Measurements from ENCODE around the gene PHACTR2.
"Not testable (repeated sequence)": the region's sequence is repeated elsewhere in the genome, so short reads cannot be mapped to it uniquely, and the experiment has no call there.

The PHACTR2 gene

DNA sequence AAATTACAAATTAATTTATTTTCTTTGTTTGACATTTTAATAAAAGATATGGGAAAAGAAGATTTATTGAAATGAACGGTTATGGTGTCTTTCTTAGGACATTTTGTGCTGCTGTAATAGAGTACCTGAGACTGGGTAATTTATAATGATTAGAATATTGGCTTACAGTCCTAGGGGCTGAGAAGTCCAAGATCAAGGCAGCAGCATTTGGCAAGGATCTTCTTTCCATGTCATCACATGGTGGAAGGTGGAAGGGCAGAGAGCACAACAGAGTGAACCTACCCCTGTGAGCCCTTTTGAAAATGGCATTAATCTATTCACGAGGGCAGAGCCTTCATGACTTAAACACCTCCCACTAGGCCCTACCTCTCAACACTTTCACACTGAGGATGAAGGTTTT lies 89.7 kb downstream of the PHACTR2 start:
- DNase-seq (ENCODE audit: low read depth) = no peak

DNA sequence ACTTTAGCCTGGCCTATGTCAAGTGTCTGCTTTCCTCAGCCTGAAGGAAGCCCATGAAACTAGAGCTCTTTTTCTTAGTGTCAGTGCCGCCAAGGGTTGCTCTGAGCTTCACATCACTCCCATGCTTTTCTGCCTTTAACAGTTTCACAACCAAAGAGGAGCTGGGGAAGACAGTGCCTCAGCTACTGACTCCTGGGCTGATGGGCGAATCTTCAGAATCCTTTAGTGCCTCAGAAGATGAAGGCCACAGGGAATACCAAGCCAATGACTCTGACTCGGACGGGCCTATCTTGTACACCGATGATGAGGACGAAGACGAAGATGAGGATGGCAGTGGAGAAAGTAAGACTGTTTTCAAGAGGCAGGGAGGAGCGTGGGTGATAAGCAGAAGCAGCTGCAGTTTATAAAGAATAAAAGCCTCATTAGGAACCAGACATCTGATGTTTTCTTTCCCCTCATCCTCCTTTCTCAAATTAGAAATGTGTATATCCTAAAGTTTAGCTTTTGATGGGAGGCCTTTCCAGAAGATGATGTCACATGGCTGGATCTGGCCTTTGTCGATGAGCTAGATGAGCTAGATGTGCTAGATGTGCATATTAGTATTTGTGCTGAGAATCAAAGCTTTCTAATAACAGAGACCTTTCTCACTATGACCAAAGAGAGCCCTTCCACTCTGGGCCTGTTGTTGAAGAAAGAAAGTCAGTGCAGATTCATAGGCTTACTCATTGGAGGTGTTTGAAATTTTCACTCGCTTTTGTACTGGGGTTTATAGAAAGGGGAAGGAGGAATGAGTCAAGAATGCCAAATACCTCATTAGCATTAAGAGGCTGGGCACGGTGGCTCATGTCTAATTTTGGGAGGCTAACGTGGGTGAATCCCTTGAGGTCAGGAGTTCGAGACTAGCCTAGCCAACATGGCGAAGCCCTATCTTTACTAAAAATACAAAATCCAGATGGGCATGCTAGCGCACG lies 94.6 kb downstream of the PHACTR2 start:
- DNase-seq (ENCODE audit: low read depth) = no peak

DNA sequence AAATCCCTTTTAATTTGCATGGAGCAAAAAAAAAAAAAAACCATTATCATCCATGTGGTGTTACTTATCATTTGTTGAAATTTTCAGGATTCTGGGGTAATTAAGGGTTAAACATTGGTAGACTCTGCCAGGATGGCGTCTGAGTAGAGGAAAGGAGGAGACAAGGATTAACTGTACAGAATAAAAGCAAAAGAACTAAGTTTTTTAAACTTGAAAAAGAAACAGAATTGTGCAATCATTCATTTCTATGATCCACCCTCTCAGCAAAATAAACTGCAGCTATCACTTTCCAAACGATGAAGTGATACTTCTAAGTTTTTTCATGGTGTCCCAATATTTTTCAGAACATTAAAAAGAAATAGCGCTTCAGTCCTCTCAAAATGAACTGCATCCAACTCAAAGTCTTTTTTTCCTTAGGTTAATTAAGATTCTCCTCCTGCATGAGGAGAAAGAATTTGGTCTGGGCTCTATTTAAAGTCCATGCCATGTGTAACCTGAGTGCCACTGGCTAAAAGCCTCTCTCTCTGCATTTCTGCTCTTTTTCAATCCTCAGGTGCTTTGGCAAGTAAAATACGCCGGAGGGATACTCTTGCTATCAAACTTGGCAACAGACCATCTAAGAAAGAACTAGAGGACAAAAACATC lies 95.9 kb downstream of the PHACTR2 start:
- no peak for DNase-seq (ENCODE audit: low read depth)

DNA sequence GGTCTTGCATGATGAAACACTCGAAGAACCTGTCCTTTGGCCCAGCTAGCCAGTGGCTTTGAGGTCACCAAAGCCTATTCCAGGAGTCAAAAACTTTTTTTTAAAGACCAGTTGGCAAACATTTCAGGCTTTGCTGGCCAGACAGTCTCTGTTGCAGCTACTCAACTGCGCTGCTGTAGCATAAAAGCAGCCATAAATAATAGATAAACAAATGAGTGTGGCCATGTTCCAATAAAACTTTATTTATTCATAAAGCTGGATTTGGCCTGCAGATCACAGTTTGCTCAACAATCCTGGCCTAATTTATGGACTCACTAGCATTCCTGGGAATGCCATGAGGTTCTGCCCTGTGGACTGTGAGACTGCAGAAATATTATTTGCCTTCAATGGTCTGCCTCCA lies 96.6 kb downstream of the PHACTR2 start:
- DNase-seq (ENCODE audit: low read depth) = no peak

DNA sequence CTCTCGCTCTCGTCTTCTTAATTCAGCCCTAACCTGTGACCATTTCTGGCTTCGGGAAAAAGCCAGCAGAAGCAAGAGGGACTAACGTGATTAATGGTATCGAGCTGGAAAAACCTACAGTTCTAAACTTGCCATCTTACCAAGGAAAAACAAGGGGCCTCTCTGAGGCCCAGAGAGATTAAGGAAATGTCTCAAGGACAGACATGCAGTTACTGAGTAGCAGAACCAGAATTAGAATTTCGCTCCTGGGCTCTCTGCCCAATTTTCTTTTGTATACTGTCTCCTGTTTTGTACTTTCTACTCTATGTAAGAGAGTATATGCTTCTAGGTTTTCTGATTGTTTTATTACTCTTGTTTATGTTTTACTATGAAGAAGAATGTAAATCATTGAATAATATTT lies 97.6 kb downstream of the PHACTR2 start:
- no peak for DNase-seq (ENCODE audit: low read depth)

DNA sequence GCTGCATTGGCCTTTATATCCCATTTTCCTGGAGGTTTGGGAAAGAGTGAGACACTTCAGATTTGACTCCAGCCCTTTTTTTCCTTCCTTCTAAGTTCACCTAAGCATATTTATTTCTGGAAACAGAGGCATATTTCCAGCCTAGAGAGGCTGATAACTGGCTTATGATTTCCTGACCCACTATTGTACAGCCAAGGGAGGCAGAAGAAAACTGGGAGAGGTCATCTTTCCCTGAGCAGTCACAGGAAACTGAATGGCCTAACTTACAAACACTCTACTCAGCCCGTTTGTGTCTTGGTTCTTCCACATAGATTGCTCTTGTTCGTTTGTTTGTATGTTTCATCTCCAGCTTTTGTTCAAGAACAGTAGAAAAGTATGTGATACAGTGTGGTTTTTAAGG lies 101.2 kb downstream of the PHACTR2 start:
- DNase-seq (ENCODE audit: low read depth) = no peak

DNA sequence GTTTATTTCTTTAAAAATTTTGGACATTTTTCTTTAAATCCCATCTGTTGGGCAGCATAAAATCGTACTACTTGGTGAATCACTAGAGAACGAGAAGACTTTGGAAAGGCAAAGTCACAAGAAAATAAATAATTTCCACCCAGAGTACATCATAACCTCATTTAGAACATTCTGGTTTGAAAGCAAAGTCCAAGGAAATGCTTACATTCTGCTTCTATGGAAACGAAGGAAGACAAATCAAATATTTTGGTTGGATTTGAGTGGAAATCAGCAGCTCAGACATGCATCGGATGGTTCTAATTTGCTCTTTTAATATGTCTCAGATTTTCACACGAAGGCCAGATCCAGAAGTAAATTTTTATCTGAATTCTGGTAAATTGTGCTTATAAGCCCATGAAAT lies 104.7 kb downstream of the PHACTR2 start:
- DNase-seq (ENCODE audit: low read depth) = no peak

DNA sequence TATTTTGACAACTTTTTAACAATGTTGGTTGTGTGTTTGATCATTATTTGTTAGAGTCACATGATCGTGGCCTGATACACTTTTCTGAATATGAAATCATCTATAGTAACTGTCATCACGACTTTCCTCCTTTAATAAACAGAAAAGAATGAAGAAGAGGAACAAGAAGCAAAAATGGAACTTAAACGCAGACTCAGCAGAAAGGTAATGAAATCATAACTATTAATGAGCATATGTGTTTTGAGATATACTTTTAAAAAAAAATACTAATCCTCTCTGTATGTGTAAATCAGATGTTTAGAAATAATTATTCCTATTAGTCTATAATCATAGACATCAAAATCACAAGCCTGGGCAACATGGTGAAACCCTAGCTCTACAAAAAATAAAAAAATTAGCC lies 105.3 kb downstream of the PHACTR2 start:
- no peak for DNase-seq (ENCODE audit: low read depth)

DNA sequence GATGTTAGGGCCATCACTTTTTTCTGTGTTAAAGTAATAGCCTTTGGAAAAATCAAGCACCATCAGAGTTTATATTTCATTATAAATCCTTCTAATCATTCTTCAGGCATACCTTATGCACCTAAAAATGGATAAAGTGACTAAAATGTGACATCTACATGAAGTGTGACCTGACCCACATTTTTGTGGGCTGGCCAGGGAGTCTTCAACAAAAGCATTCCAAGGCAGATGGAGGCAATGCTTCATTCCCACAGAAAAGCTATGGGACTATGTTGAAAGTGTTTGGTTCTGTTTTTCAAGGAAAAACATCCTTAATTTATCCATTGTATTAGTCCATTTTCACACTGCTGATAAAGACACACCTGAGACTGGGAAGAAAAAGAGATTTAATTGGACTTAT lies 106.6 kb downstream of the PHACTR2 start:
- no peak for DNase-seq (ENCODE audit: low read depth)

DNA sequence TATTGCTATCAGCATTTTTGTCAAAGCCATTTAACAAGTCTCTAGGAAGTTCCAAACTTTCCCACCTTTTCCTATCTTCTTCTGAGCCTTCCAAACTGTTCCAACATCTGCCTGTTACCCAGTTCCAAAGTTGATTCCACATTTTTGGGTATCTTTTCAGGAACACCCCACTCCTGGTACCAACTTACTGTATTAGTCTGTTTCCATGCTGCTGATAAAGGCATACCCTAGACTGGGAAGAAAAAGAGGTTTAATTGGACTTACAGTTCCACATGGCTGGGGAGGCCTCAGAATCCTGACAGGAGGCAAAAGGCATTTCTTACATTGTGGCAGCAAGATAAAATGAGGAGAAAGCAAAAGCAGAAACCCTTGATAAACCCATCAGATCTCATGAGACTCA lies 108.6 kb downstream of the PHACTR2 start:
- DNase-seq (ENCODE audit: low read depth) = not testable (repeated sequence)

DNA sequence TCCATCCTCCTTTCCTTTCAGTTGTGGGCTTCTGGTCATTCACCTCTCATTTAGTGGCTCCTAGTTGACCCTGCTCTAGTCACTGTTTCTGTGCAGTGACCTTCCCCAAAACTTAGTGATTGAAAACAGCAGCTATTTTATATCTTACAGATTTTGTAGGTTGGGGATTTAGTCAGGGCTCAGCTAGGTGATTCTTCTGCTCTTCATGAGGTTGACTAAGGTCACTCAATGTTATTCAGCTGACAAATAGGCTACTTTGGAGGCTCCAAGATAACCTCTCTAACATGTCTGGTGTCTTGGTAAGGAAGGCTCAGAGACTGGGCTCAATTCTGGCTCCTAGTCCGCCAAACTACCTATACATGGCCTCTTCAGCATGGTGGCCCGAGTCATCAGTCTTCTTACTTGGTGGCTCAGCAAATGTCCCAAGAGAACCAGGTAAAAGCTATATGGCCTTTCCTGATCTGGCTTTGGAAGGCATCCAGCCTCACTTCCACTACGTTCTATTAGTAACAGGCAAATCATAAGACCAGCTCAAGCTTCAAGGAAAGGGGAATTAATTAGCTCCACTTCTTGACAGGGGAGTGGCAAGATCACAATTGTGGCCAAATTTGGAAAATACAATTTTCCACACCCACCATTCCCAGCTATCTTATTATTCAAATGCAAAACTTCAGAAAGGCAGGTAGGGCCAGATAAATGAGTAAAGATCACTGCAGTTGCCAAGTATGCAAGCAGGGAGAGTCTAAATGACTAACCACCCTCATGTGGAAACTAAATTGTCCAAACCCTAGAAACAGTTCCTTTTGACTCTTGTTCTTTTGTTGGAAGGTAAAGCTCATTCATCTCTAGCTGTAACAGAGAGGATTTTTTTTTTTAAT lies 114.9 kb downstream of the PHACTR2 start:
- no peak for DNase-seq (ENCODE audit: low read depth)

DNA sequence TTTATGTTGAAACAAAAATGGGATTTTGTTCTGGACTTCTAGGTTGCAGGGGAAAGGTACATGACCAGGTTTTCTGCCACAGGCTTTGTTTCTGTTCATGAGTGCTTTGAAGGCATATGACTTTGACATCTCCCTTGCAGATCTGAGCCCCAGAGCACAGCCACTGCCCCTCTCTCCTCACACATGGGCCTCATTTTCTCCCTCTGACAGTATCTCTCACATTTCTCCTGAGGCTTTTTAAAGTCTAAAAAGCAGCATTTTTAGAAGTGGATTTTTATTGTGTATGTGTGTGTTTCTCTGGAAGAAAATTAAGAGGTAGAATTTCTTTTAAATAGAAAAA lies 115.5 kb downstream of the PHACTR2 start:
- no peak for DNase-seq (ENCODE audit: low read depth)

DNA sequence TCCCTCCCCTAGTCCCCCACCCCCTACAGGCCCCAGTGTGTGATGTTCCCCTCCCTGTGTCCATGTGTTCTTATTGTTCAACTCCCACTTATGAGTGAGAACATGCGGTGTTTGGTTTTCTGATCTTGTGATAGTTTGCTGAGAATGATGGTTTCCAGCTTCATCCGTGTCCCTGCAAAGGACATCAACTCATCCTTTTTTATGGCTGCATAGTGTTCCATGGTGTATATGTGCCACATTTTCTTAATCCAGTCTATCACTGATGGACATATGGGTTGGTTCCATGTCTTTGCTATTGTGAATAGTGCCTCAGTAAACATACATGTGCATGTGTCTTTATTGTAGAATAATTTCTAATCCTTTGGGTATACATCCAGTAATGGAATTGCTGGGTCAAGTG lies 118.8 kb downstream of the PHACTR2 start:
- not testable (repeated sequence) for DNase-seq (ENCODE audit: low read depth)

DNA sequence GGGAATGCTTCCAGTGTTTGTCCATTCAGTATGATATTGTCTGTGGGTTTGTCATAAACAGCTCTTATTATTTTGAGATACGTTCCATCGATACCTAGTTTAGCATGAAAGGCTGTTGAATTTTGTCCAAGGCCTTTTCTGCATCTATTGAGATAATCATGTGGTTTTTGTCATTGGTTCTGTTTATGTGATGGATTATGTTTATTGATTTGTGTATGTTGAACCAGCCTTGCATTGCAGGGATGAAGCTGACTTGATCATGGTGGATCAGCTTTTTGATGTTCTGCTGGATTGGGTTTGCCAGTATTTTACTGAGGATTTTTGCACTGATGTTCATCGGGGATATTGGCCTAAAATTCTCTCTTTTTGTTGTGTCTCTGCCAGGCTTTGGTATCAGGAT lies 120.7 kb downstream of the PHACTR2 start:
- DNase-seq (ENCODE audit: low read depth) = not testable (repeated sequence)

DNA sequence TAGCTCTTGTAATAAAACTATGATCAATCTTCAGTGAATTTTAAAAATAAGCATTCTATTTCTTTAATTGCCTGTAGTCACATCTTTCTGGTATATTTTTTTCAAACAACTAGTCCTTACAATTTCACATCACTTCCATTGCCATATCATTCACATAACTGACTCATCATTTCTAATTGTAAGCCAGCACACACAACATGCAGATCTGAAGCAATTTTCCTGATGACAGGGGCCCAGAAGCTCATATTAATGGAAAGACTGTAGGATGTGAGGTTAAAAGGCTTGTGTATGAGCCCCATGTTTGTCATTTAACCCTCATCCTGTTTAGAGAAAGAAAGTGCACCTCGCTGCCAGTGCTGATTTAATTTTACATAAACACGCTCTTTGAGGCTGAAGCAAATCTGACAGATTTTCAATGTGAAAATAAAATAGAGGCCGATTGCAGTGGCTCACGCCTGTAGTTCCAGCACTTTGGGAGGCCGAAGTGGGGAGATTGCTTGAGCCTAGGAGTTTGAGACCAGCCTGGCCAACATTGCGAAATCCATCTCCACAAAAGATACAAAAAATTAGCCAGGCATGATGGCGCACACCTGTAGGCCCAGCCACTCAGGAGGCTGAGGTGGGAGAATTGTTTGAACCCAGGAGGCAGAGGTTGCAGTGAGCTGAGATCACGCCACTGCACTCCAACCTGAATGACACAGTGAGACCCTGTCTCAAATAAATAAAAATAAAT lies 125.2 kb downstream of the PHACTR2 start:
- no peak for DNase-seq (ENCODE audit: low read depth)

DNA sequence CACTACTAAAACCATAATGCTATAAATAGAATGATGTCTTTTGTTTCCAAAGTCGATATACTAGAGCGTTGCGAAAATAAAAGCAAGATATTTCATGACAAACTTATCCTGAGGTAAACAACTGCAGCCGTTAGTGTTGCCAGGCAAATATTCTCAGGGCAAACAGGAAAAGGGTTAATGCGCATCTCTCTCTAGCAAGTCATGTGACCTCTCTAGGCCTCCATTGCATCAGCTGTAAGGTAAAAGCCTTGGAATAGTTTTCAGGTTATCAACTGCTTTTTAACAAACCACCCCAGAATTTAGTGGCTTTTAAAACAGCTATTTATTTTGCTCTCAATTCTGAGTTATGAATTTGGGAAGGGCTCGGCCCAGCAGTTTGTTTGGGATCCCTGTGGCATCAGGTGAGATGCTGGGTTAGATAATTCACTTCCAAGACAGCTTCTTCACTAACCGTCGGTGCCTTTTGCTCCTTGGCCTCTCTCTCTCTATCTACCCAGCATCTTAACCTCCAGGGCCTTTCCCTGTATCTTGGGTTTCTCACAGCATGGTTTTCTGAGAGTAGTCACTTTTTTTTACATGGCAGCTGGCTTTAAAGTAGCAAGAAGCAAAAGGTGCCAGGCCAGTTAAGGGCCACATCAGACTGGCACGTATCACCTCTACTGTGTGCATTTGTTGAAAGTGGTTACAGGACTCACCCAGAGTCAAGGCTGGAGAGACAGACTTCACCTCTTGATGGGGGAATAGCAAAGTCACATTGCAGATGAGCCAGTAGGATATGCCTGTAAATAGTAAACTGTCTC lies 126.2 kb downstream of the PHACTR2 start:
- DNase-seq (ENCODE audit: low read depth) = no peak

DNA sequence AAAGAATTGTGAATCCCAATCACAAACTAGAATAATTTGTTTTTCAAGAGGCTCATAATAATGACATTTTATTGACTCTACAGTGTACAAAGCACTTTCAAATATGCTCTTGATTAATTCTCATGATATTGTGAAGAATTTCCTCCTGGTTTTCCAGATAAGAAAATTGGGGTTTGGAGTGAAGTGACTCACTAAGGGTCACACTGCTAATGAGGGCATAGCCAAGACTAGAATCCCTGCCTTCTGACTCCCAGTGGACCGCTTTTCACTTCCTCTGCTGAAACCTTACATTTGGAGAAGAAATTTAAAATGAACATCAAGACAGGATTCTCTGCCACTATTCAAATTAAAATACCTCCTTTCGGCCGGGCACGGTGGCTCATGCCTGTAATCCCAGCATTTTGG lies 127.1 kb downstream of the PHACTR2 start:
- DNase-seq (ENCODE audit: low read depth) = no peak

DNA sequence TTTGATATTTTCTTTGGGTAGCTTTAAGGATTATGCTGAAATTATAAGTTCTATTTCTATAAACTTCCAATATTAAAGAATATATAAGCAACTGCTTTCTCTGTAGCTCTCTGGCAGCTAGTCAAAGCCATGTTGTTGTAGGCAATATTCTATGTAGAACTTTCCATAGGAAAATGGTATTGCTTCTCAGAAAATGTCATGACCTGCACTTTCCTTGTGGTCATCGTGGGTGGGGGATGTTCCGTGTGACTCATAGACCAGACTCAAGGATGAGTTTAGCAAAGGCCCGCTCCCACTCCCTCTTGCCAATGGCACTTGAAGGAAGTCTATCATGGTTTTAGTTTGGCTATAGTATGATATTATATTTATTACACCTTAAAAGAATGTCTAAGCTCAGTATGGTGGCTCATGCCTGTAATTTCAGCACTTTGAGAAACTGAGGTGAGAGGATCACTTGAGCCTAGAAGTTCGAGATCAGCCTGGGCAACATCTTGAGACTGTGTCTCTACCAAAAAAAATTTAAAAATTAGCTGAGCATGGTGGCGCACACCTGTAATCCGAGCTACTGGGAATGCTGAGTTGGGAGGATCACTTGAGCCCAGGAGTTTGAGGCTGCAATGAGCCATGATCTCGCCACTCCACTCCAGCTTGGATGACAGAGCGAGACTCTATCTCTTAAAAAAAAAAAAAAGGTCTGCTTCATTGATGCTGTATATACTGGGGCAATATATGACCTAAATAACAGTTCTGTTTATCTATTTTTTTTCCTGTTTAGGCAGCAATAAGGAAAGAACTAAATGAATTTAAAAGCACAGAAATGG lies 128.7 kb downstream of the PHACTR2 start:
- DNase-seq (ENCODE audit: low read depth) = no peak

DNA sequence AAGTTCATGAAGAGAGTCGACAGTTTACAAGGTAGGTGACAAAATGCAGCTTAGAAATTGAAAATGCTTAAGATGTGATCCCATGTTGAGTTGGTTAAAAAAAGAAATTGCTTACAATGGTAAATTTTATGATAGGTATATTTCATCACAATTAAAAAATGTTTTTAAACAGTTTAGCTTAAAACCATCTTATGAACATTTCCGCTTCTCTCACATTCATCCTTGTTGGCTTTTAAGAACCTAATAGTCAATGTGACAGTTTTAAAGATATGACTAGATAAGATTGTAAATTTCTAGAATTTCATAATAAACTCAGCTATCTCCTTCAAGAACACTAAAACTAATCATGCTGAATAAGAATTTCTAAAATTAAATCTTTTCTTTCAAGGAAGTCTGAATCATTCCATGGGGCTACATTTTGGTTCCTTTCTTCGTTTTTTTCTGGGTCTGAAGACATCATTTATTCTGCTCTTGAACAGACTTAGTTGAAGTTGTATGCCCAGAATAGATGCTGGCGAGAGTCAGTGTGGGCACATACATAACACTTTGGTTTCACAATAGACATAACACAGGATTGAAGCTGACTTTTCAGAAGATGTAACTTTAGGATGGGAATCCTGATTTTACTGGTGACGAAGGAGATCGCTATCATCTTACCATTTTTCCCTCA lies 129.5 kb downstream of the PHACTR2 start:
- DNase-seq (ENCODE audit: low read depth) = no peak

DNA sequence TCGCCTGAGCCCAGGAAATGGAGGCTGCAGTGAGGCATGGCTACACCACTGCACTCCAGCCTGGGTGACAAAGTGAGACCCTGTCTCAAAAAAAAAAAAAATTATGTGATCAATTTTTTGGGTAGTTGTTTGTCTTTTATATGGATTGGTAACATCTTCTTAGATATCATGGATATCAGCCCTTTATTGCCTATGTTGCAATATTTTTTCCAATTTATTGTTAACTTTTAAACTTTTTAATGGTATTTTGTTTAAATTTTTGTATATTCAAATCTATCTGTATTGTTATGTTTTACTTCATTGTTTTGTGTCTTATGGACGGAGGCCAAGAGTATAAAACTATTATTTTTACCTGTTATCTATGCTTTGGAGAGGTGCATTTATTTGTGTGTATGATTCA lies 133.0 kb downstream of the PHACTR2 start:
- DNase-seq (ENCODE audit: low read depth) = no peak
